GM08714 (cell line): Measurements from ENCODE around the gene HINT2.

Experiments
- H3K4me3 ChIP-seq: fragments of 200-500 bp; sonication (Bioruptor generic); 2 replicates; pipeline ENCODE4 v1.5.1; 2014; ENCODE audit warnings: mild to moderate bottlenecking, low read length, inconsistent platforms
- ZNF274 ChIP-seq: IDR thresholded peaks from 2 replicates; pipeline ENCODE4 v1.6.1; 2012; ENCODE audit warnings: mild to moderate bottlenecking, low read depth, low read length

Gene HINT2

GRCh38 chr9:35814841-35815543 lies at the start of gene HINT2:
Gene HINT2, minus strand, starts transcription at chr9:35815042. Its CDS starts 63 bp downstream, at chr9:35814979.
- TF ChIP-seq ZNF274: no peak
- H3K4me3 ChIP-seq: peak within 1 kb of the TSS; percentile 89

DNA sequence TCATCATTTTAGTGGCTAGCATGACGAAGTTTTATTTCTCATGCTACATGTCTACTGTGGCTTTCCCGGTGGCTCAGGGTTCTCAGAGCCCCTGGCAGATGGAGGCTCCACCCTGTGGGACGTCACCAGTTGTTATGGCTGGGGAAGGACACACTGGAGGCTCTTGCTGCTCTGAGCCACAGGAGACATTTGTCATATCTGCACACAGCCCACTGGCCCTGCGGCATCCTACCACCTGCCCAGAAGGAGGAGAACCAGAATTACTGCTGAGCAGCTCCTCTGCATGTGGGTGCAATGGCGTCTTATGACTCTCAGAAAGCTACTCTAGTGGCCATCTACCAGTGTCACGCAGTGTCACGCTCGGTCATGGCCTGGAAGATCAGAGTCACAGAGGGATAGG lies 48.7 kb upstream of the HINT2 start:
- TF ChIP-seq ZNF274: no peak
- no peak overlapping the region for H3K4me3 ChIP-seq

DNA sequence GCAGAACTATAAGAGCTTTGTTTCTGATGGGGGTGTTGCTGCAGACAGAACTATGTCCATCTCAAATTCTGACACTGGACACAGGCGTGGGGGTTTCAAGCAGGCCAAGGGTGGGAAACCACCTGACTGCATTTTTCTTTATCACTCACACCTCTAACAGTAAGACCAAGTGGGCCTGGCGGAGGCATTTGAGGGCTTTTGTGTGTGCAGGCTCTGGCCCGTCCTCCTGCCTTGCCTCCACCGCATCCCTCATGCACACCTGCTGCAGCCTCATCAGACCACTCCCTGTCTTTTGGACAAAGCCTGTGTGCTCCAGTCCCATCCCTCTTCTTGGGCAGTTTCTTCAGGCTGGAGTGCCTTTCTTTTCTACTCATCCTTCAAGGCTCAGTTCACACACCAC lies 47.5 kb upstream of the HINT2 start:
- H3K4me3 ChIP-seq: no peak overlapping the region
- TF ChIP-seq ZNF274: no peak

DNA sequence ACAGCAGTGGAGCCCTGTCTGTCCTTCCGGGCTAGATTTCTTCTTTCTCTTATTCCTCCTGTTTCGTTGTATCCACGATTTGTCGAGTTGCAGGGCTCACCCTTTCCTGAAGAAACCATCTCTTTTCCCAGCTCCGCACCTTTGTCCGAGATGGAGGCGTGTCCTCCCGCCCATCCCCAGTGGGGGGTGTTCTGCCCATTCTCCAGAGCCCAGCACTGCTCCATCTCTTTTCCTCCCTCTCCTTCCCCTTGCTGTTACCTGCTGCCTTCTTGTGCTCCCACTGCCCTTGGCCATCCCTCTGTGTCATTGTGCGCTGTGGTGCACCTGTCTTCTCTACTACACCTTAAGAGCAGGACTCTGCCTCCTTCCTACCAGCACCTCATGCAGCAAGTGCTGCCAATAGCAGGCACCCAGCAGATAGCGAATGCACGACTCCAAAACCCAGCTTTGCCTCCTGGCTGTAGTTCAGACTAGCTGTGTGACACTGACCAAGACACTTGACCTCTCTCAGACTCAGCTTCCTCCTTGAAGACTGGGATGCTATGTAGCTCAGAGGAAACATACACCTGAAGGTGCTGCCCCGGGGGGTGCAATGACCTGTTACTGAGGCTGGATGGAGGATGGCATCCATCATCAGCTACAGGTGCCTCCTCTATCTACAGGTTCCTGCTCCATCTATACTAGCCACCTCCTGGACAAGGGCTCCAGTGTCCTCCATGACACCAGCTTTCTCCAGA lies 46.5 kb upstream of the HINT2 start:
- TF ChIP-seq ZNF274: no peak

GRCh38 chr9:35859990-35860339 lies 45.1 kb upstream of the HINT2 start:
- H3K4me3 ChIP-seq: no peak overlapping the region
- TF ChIP-seq ZNF274: no peak

More for the DNA sequence above, 46.5 kb upstream of the HINT2 start:
- no peak overlapping the region for H3K4me3 ChIP-seq

- no peak for TF ChIP-seq ZNF274
- H3K4me3 ChIP-seq: no peak overlapping the region
Observed at GRCh38 chr9:35859310-35859989, 44.6 kb upstream of the HINT2 start.

DNA sequence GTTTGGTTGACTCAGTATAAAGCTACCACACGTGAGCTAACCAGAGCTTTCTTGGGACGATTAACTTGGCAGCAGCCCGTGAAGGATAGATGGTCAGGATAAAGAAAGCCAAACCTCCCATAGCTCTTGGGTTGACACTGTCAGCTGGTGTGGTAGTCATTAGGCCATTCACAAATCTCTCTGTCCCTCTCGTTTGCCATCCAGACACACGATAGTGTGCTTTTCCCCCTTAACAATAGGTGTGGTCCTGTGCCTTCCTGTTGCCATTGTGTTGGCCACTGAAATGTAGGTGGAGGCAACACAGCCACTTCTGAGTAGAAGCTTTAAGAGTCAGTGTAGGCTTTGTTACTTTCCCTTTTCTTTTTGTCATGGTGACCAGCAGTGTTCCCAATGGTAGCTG lies 43.6 kb upstream of the HINT2 start:
- H3K4me3 ChIP-seq: no peak overlapping the region
- no peak for TF ChIP-seq ZNF274

- no peak for TF ChIP-seq ZNF274
- H3K4me3 ChIP-seq: no peak overlapping the region
Observed at GRCh38 chr9:35856882-35857281, 42.0 kb upstream of the HINT2 start.

DNA sequence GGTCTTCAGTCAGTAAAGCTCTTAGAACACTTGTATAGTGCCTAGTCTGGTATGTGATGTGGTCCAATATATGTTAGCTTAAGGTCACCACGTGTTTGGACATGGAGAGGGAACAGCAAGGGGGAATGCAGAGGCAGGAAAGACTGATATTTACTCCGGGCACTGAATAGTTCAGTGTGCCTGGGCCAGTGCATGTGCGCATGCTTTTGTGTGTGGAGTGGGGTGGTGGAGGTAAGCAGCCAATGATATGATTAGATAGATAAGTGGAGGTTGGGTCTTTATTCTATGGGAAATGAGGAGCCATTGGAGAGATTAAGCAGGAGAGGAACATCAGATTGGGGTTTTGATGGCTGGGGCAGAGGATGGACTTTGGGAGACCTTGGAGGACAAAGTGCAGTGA lies 41.4 kb upstream of the HINT2 start:
- no peak for TF ChIP-seq ZNF274

GRCh38 chr9:35854091-35854762 lies 39.4 kb upstream of the HINT2 start:
- no peak overlapping the region for H3K4me3 ChIP-seq
- no peak for TF ChIP-seq ZNF274

More for the DNA sequence above, 41.4 kb upstream of the HINT2 start:
- H3K4me3 ChIP-seq: no peak overlapping the region

- TF ChIP-seq ZNF274: no peak
- H3K4me3 ChIP-seq: no peak overlapping the region
Observed at GRCh38 chr9:35852876-35853865, 38.3 kb upstream of the HINT2 start.

GRCh38 chr9:35852267-35852815 lies 37.5 kb upstream of the HINT2 start:
- no peak overlapping the region for H3K4me3 ChIP-seq
- no peak for TF ChIP-seq ZNF274
